ENCODE results near the gene CHRNA3. TPM values are rescaled to one million over a fixed set of nuclear protein-coding genes. Genes with fewer than 3 reads are reported as not detected.

Gene CHRNA3
- total RNA-seq, result not detected in 2 replicates

DNA sequence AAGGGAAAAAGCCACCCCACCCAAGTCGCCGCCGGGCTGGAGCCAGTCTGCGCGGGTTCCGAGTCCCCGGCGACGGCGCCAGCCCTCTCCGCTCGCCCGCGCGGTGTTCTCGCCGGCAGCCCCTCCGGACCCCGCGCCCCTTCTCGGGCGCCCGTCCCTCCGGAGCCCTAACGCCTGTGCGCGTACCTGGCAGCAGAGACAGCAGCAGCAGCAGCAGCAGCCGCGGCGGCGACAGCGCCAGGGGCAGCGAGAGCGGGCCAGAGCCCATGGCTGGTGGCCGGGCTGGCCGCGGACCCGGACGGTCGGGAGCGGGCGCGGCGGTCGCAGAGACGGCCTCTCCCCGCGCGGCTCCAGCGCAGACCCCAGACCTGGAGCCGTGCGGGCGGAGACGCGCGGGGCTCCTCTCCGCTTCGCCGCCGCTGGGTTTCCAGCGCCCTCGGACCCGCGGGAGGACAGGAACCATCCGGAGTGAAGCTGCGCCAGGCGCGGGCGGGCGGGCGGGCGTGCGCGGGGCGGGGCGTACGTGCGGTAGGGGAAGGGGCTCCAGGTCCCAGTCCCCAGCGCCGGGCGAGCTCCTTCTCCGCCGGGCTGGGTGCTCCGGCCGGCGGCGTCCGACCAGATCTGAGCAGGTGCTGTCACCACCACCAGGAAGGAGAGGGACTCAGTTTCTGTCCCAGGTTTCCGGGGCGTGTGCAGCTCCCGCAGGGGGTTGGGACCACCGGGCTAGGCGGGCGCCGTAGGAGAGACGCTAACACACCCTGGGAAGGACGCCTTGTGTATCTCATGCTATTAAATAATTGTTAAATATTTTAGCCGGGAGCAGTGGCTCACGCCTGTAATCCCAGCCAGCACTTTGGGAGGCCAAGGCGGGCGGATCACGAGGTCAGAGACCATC lies at the start of gene CHRNA3:
Gene CHRNA3, minus strand, starts transcription at position 470 of the 895 bp plus-strand sequence. Its CDS starts 202 bp downstream, at position 268.
- H3K36me3 Mint-ChIP-seq (ENCODE audit: low read depth), result no peaks in the 10 kb centered on the region
- peaks cover 3% of the 10 kb centered on the region for H3K4me1 Mint-ChIP-seq (ENCODE audit: low read depth)
- H3K27ac Mint-ChIP-seq, result no peak within 1 kb of the TSS
- H3K27me3 Mint-ChIP-seq (ENCODE audit: low read depth), result peaks cover 45% of the 10 kb centered on the region
- H3K4me3 Mint-ChIP-seq (ENCODE audit: low read depth), result peak within 1 kb of the TSS; percentile 33
- intact Hi-C loops (cut with micrococcal nuclease), result no loop called here
- no peak for DNase-seq (ENCODE audit: low spot score)
- no peaks in the 10 kb centered on the region for H3K9me3 Mint-ChIP-seq

DNA sequence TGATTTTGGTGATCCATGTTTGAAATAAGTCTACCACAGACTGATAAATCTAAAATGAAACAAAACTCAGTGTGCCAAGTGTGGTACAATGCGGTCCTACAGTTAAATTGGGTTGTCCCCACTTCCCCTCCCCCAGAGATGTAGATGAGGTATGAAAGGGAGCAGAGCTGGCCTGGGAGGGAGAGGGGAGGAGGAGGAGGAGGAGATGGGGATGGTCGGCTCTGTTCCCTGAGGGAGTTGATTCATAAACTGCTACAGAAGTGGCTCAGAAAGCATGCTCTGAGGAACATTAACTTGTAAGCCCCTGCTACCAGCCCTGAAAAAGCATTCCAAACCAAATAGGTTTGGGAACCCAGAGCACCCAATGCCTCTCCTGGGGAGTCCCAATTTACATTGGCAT lies 48.2 kb upstream of the CHRNA3 start:
- no peaks in the 10 kb centered on the region for H3K9me3 Mint-ChIP-seq
- H3K27me3 Mint-ChIP-seq (ENCODE audit: low read depth), result peaks cover 5% of the 10 kb centered on the region
- no peak for DNase-seq (ENCODE audit: low spot score)
- H3K4me1 Mint-ChIP-seq (ENCODE audit: low read depth), result peaks cover 2% of the 10 kb centered on the region
- intact Hi-C loops (cut with micrococcal nuclease), result no loop called here
- no peak overlapping the region for H3K4me3 Mint-ChIP-seq (ENCODE audit: low read depth)
- H3K36me3 Mint-ChIP-seq (ENCODE audit: low read depth), result no peaks in the 10 kb centered on the region
- no peak overlapping the region for H3K27ac Mint-ChIP-seq

DNA sequence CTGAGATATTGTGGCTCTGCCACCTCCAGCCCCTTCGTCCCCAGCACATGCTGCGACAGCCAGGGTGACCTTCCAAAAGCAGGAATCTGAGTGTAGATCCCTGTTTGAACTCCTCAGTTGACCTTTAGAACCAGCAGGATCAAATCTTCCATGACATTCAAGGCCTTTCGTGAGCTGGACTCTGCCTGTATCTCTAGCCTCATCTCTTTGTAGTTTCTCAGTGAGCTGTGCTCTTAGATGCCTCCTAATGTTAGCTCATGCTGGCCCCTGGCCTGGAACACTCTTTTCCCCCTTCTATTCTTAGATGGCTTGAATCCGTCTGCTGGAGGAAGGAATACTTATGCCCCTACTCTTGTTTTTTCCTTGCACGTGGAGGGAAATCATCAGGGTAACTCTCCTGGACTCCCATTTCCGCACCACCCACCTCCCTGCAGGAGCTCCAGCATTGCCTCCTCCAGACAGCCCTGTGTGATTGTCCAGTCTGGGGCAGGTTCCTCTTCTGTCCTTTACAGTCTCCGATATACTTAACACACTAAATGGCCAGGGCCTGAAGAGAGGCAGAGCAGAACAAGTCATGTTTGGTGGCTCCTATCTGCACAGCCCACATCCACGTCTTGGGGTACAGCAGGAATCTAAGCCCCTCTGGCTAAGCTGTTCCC lies 46.9 kb upstream of the CHRNA3 start:
- Mint-ChIP-seq H3K27me3 (ENCODE audit: low read depth) (peaks cover 5% of the 10 kb centered on the region), H3K9me3 (no peaks in the 10 kb centered on the region), H3K36me3 (ENCODE audit: low read depth) (no peaks in the 10 kb centered on the region), H3K4me3 (ENCODE audit: low read depth) (no peak overlapping the region), H3K4me1 (ENCODE audit: low read depth) (peaks cover 2% of the 10 kb centered on the region), H3K27ac (no peak overlapping the region)
- DNase-seq (ENCODE audit: low spot score), result no peak
- intact Hi-C loops (cut with micrococcal nuclease), result no loop called here

DNA sequence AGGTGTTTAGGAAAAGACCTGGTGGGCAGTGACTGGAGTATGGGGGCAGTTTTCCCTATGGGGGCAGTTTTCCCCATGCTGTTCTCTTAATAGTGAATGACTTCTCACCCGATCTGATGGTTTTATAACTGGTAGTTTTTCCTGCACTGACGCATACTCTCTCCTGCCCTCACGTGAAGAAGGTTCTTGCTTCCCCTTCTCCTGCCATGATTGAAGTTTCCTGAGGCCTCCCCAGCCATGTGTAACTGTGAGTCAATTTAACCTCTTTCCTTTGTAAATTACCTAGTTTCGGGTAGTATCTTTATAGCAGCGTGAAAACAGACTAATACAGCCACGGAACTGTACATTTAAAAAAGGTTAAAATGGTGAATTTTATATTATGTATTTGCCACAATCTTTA lies 45.2 kb upstream of the CHRNA3 start:
- Mint-ChIP-seq H3K27me3 (ENCODE audit: low read depth) (peaks cover 5% of the 10 kb centered on the region), H3K4me1 (ENCODE audit: low read depth) (peaks cover 2% of the 10 kb centered on the region), H3K27ac (no peak overlapping the region), H3K36me3 (ENCODE audit: low read depth) (no peaks in the 10 kb centered on the region), H3K9me3 (no peaks in the 10 kb centered on the region), H3K4me3 (ENCODE audit: low read depth) (no peak overlapping the region)
- intact Hi-C loops (cut with micrococcal nuclease), result no loop called here
- DNase-seq (ENCODE audit: low spot score), result no peak

DNA sequence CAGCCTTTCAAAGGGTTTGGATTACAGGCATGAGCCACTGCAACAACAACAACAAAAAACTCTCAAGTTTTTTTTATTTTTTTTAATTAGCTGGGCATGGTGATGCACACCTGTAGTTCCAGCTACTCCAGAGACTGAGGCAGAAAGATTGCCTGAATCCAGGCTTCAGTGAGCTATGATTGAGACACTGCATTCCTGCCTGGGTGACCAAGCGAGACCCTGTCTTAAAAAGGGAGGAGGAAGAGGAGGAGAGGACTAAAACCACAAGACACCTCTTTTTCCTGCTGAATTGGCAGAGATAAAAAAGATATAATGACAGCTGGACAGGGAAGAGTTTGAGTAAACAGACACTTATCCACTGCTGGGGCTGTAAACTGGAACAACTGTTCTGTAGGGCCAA lies 42.9 kb upstream of the CHRNA3 start:
- peaks cover 5% of the 10 kb centered on the region for H3K27me3 Mint-ChIP-seq (ENCODE audit: low read depth)
- DNase-seq (ENCODE audit: low spot score), result no peak
- no peak overlapping the region for H3K4me3 Mint-ChIP-seq (ENCODE audit: low read depth)
- H3K4me1 Mint-ChIP-seq (ENCODE audit: low read depth), result peaks cover 2% of the 10 kb centered on the region
- H3K36me3 Mint-ChIP-seq (ENCODE audit: low read depth), result no peaks in the 10 kb centered on the region
- H3K27ac Mint-ChIP-seq, result no peak overlapping the region
- no peaks in the 10 kb centered on the region for H3K9me3 Mint-ChIP-seq
- intact Hi-C loops (cut with micrococcal nuclease), result no loop called here

DNA sequence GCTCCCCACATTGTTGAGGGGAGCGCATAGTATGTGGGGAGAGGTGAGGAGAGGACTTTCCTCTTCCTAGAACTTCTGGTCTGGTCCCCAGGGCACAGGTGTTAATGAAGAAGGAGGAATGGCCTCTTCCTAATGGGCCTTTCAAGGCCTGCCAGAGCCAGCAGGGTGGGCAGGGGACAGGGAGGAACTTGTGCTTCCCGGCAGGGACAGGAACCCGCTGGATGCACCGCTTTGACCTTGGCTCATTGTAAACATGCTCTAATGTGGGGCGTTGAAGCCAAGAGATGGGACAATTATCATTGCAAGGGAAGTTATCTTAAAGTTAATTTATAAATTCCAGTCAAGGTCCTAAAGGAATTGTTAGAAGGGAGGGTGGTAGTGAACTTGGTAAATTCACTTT lies 41.2 kb upstream of the CHRNA3 start:
- intact Hi-C loops (cut with micrococcal nuclease), result no loop called here
- H3K27me3 Mint-ChIP-seq (ENCODE audit: low read depth), result peaks cover 2% of the 10 kb centered on the region
- no peaks in the 10 kb centered on the region for H3K9me3 Mint-ChIP-seq
- no peak for DNase-seq (ENCODE audit: low spot score)
- H3K36me3 Mint-ChIP-seq (ENCODE audit: low read depth), result no peaks in the 10 kb centered on the region
- H3K4me3 Mint-ChIP-seq (ENCODE audit: low read depth), result no peak overlapping the region
- H3K4me1 Mint-ChIP-seq (ENCODE audit: low read depth), result peaks cover 2% of the 10 kb centered on the region
- H3K27ac Mint-ChIP-seq, result no peak overlapping the region

DNA sequence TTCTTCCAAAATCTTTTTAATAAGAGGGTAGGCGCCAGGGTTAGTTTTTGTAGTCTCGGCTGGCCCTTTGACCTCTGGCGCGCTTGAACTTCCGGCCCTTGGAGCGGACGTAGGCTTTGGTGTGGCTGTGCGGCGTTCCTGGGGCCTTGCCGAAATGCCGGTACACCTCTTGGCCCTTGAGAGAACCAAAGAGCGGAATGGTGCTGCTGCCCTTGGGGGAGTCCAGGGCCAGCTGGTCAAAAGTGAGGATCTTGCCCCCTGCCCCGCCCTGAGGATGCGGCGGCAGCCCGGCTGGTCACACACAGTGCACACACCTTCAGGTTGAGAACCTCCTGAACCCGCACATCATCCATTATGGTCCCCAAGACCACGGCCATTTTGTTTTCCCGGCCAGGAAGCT lies 40.2 kb upstream of the CHRNA3 start:
- Mint-ChIP-seq H3K4me3 (ENCODE audit: low read depth) (no peak overlapping the region), H3K4me1 (ENCODE audit: low read depth) (peaks cover 2% of the 10 kb centered on the region), H3K27me3 (ENCODE audit: low read depth) (peaks cover under 1% of the 10 kb centered on the region), H3K36me3 (ENCODE audit: low read depth) (no peaks in the 10 kb centered on the region), H3K27ac (no peak overlapping the region), H3K9me3 (no peaks in the 10 kb centered on the region)
- intact Hi-C loops (cut with micrococcal nuclease), result no loop called here
- no peak for DNase-seq (ENCODE audit: low spot score)

DNA sequence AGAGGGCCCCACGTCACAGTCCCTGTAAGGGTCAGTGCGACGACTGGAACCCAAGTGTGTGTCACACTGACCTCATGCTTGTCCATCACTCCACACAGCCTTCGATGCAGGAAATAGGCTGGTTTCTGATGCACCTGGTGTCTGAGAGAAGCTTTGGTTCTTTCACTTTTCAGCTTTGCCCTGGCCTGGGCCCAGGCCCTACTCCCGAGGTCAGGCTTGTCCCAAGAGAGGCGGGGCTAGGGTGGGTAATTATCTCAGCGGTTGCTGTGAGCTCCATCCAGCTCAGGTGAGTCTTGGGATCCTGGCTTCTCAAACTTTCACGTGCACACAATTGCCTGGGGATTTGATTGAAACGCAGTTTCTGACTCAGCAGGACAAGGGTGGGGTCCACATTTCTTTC lies 39.8 kb upstream of the CHRNA3 start:
- Mint-ChIP-seq H3K9me3 (no peaks in the 10 kb centered on the region), H3K4me1 (ENCODE audit: low read depth) (peaks cover under 1% of the 10 kb centered on the region), H3K36me3 (ENCODE audit: low read depth) (no peaks in the 10 kb centered on the region)

DNA sequence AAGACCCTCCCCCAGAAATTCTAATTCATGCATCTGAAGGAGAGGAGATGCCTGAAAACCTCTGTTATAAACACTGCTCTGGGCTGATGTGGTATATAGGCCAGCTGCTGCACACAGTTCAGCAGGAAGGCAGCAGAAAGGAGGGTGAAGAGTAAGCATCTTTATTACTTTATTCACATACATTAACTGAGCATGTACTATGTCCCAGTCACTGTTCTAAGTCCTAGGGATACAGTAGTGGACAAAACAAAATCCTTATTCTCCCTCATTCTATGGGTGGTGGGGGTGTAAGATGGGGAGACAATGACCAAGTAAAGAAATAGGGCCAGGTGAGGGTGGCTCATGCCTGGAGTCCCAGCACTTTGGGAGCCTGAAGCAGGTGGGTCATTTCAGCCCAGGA lies 38.0 kb upstream of the CHRNA3 start:
- H3K27ac Mint-ChIP-seq, result no peak overlapping the region
- peaks cover 3% of the 10 kb centered on the region for H3K27me3 Mint-ChIP-seq (ENCODE audit: low read depth)
- H3K4me3 Mint-ChIP-seq (ENCODE audit: low read depth), result no peak overlapping the region
- H3K4me1 Mint-ChIP-seq (ENCODE audit: low read depth), result no peaks in the 10 kb centered on the region
- intact Hi-C loops (cut with micrococcal nuclease), result no loop called here
- H3K9me3 Mint-ChIP-seq, result no peaks in the 10 kb centered on the region
- DNase-seq (ENCODE audit: low spot score), result no peak
- no peaks in the 10 kb centered on the region for H3K36me3 Mint-ChIP-seq (ENCODE audit: low read depth)

More for the DNA sequence above, 39.8 kb upstream of the CHRNA3 start:
- no peak overlapping the region for H3K4me3 Mint-ChIP-seq (ENCODE audit: low read depth)
- intact Hi-C loops (cut with micrococcal nuclease), result no loop called here
- H3K27ac Mint-ChIP-seq, result no peak overlapping the region
- H3K27me3 Mint-ChIP-seq (ENCODE audit: low read depth), result no peaks in the 10 kb centered on the region
- no peak for DNase-seq (ENCODE audit: low spot score)

DNA sequence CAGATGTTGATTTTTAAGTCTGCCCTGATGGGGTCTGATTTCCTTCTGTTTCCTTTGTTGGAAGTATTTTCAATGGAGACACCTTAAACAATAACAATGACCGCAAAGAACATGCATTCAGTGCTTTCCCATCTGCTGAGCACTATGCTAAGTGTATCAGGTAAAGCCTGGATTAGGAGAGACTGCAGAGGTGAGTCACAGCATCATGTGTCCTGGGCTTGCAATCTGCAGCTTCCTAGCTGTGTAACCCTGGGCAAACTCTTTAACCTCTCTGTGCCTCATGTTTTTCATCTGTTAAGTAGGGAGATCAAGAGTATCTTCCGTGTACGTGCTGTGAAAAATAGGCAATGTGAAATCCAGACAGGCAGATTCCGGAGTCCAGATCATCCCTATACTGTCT lies 33.5 kb upstream of the CHRNA3 start:
- Mint-ChIP-seq H3K4me1 (ENCODE audit: low read depth) (no peaks in the 10 kb centered on the region), H3K36me3 (ENCODE audit: low read depth) (no peaks in the 10 kb centered on the region), H3K9me3 (no peaks in the 10 kb centered on the region), H3K27me3 (ENCODE audit: low read depth) (peaks cover 9% of the 10 kb centered on the region), H3K4me3 (ENCODE audit: low read depth) (no peak overlapping the region), H3K27ac (no peak overlapping the region)
- DNase-seq (ENCODE audit: low spot score), result no peak
- intact Hi-C loops (cut with micrococcal nuclease), result no loop called here

DNA sequence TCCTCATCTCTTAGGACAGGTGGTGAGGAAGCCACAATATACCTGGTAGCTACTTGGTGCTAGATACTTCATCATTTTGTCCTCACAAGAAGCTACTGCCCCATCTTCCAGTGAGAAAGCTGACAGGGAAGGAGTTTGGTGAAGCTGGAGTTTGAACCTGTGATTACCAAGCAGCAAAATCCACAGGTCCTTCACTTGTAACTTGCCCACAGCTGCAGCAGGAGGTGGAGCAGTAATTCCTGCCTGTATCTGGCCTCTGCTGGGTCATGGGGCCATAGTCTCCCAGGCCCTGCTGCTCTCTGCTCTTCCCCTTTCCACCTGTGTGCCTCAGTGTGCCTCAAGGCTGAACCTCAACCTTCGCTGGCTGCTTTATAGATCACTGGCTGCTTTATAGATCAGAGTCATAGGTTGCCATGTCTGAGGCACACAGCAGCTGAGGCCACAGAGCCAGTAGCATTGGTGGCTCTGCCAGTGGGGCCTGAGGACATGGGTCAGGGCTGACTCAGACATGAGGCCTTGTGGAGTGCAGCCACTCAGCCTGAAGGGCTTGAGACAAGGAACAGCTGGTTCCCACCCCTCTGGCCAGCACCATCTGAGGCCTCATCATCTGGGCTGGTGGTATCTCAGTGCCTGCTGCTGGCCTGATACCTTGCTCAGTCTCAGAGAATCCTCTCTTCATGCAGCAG lies 31.3 kb upstream of the CHRNA3 start:
- no peaks in the 10 kb centered on the region for H3K36me3 Mint-ChIP-seq (ENCODE audit: low read depth)
- no peak overlapping the region for H3K27ac Mint-ChIP-seq
- no peaks in the 10 kb centered on the region for H3K4me1 Mint-ChIP-seq (ENCODE audit: low read depth)
- H3K4me3 Mint-ChIP-seq (ENCODE audit: low read depth), result no peak overlapping the region
- no peaks in the 10 kb centered on the region for H3K9me3 Mint-ChIP-seq
- DNase-seq (ENCODE audit: low spot score), result no peak
- H3K27me3 Mint-ChIP-seq (ENCODE audit: low read depth), result peaks cover 9% of the 10 kb centered on the region
- intact Hi-C loops (cut with micrococcal nuclease), result no loop called here

DNA sequence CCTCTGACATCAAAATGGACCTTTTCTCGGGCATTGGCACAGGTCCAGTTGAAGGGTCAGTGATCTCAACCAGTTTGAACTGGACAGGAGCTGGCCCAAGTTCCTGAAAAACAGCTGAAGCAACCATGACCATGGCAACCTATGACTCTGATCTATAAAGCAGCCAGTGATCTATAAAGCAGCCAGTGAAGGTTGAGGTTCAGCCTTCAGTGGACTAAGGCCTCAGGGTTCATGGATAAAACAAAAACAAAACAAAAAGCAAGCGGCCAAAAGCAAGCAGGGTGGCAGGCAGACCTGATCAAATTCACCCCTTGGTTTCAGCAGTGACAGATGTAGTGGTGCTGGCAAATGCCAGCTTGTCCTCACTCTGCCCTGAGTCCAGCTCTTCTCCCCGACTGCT lies 30.2 kb upstream of the CHRNA3 start:
- no peaks in the 10 kb centered on the region for H3K9me3 Mint-ChIP-seq
- H3K36me3 Mint-ChIP-seq (ENCODE audit: low read depth), result no peaks in the 10 kb centered on the region
- DNase-seq (ENCODE audit: low spot score), result no peak
- H3K27ac Mint-ChIP-seq, result no peak overlapping the region
- H3K4me1 Mint-ChIP-seq (ENCODE audit: low read depth), result no peaks in the 10 kb centered on the region
- H3K4me3 Mint-ChIP-seq (ENCODE audit: low read depth), result no peak overlapping the region
- H3K27me3 Mint-ChIP-seq (ENCODE audit: low read depth), result peaks cover 11% of the 10 kb centered on the region
- intact Hi-C loops (cut with micrococcal nuclease), result no loop called here

DNA sequence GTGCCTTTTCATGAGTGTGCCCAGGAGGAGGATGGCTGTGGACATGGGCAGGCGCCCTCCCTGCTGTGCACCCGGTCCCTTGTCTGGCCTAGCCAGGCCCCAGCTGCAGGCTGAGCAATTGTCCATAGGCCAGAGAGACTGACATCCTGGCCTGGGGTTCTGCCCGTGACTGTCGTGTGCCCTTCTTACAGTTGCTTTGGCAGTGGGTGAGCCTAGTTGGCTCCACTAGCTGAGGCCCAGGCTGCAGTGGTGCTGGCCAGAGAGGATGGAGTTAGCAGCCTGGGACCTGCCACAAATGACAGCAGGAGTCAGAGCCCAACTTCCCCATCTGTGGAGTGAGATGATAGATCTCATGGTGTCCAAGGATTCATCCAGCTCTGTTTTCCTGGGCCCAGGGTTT lies 29.2 kb upstream of the CHRNA3 start:
- H3K27ac Mint-ChIP-seq, result no peak overlapping the region
- DNase-seq (ENCODE audit: low spot score), result no peak
- no peaks in the 10 kb centered on the region for H3K4me1 Mint-ChIP-seq (ENCODE audit: low read depth)
- H3K36me3 Mint-ChIP-seq (ENCODE audit: low read depth), result no peaks in the 10 kb centered on the region
- intact Hi-C loops (cut with micrococcal nuclease), result no loop called here
- no peaks in the 10 kb centered on the region for H3K9me3 Mint-ChIP-seq
- H3K27me3 Mint-ChIP-seq (ENCODE audit: low read depth), result peaks cover 13% of the 10 kb centered on the region
- H3K4me3 Mint-ChIP-seq (ENCODE audit: low read depth), result no peak overlapping the region

Data from activated T-helper 2 cell treated with anti-CD3 and anti-CD28 coated beads, Interferon-gamma antibody, Interleukin-2, Interleukin-4, amounts not matched to agents 10 μg/mL and 5 μg/mL and 100 μg/mL, durations not matched to agents 14 hours and 24 hours and 36 hours (primary cell).